ENCODE measurements around the gene SGTA.

DNA sequence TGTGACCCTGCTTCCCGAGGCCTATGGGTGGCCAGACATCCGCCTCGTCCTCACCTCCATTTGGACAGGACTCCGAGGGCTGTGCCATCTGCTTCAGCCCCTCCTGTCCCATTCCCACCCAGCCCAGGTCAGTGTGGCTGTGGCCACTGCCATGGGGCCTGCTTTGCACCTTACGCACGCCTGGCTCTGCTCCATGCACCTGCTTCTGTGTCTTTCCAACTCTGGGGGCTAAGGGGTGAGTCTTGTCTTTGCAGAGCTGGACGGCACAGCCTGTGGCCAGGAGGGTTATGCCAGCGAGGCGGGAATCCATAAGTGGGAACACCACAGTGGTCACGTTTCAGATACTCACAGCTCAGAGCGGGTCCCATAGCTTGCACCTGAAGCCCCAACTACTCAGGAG lies 31.4 kb upstream of the SGTA start:
- no peak for TF ChIP-seq POLR2AphosphoS5 (IDR thresholded peaks at IDR 0.05)
- TF ChIP-seq, protein P1, sequence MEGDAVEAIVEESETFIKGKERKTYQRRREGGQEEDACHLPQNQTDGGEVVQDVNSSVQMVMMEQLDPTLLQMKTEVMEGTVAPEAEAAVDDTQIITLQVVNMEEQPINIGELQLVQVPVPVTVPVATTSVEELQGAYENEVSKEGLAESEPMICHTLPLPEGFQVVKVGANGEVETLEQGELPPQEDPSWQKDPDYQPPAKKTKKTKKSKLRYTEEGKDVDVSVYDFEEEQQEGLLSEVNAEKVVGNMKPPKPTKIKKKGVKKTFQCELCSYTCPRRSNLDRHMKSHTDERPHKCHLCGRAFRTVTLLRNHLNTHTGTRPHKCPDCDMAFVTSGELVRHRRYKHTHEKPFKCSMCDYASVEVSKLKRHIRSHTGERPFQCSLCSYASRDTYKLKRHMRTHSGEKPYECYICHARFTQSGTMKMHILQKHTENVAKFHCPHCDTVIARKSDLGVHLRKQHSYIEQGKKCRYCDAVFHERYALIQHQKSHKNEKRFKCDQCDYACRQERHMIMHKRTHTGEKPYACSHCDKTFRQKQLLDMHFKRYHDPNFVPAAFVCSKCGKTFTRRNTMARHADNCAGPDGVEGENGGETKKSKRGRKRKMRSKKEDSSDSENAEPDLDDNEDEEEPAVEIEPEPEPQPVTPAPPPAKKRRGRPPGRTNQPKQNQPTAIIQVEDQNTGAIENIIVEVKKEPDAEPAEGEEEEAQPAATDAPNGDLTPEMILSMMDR (IDR thresholded peaks at IDR 0.05) = no peak
- TF ChIP-seq POLR2A (IDR thresholded peaks at IDR 0.05) = no peak

Measured in transverse colon (tissue), 4 donors.